Vagina (tissue), 2 donors: Measurements from ENCODE around the gene MATCAP1.

Experiments
- CTCF ChIP-seq, 3 experiments: fragments of 450-650 bp in 2 of 3; fragments of 200-600 bp in 1 of 3; sonication (generic) in 1 of 3; IDR thresholded peaks; one replicate each; pipeline ENCODE4 v1.5.1; 2017 to 2019; ENCODE audit warnings: antibody characterized with exemption in 3 of 3, mild to moderate bottlenecking in 2 of 3, moderate library complexity in 2 of 3
- POLR2A ChIP-seq, 2 donors: fragments of 450-650 bp; IDR thresholded peaks; one replicate each; pipeline ENCODE4 v1.6.1; 2017; ENCODE audit warnings: antibody characterized with exemption in 2 of 2, mild to moderate bottlenecking in 2 of 2, moderate library complexity in 2 of 2

GRCh38 chr16:67226295-67226803, 42.6 kb upstream of the MATCAP1 start:
- TF ChIP-seq CTCF (IDR thresholded peaks at IDR 0.05) (no peak), POLR2A (IDR thresholded peaks at IDR 0.05) (no peak)
